Natural killer cell (primary cell): Measurements from ENCODE around the gene PTPN4. TPM values are rescaled to one million over a fixed set of nuclear protein-coding genes. Genes with fewer than 3 reads are reported as not detected.

Source experiments
- ATAC-seq, 3 donors: fragments of 150-1000 bp in 2 of 3; fragments of 200-7000 bp in 1 of 3; cut with Tn5 transposase; 1 replicate in 1 of 3; 2 replicates in 2 of 3; pipeline ENCODE4 v1.10.0; 2021; ENCODE audit warnings: mild to moderate bottlenecking in 2 of 3, moderate library complexity in 2 of 3
- DNase-seq, 2 donors: peaks; one replicate each; pipeline versions ENCODE4 v3.0.0 to v3.0.0-alpha.2; 2013 to 2021; ENCODE audit warnings: mixed read lengths in 1 of 2
- H3K27ac ChIP-seq: one replicate; pipeline ENCODE4 v1.5.1; 2013; ENCODE audit warnings: mild to moderate bottlenecking, low read length
- H3K27me3 ChIP-seq: one replicate; pipeline ENCODE4 v1.6.1; 2013; ENCODE audit warnings: low read length; ENCODE audit not compliant: control insufficient read depth, insufficient read depth
- H3K36me3 ChIP-seq: one replicate; pipeline ENCODE4 v1.6.1; 2013; ENCODE audit warnings: low read length; ENCODE audit not compliant: control insufficient read depth, insufficient read depth
- H3K4me1 ChIP-seq: one replicate; pipeline ENCODE4 v1.6.1; 2013; ENCODE audit warnings: low read length; ENCODE audit not compliant: control insufficient read depth, insufficient read depth
- H3K4me3 ChIP-seq: one replicate; pipeline ENCODE4 v1.5.1; 2013; ENCODE audit warnings: low read length
- H3K9me3 ChIP-seq: one replicate; pipeline ENCODE4 v1.6.1; 2013; ENCODE audit warnings: low read length; ENCODE audit not compliant: control insufficient read depth, insufficient read depth
- H3K27ac Mint-ChIP-seq, 2 donors: one replicate each; pipeline ENCODE4 v1.8.0; 2022; ENCODE audit warnings: mild to moderate bottlenecking in 2 of 2, mixed read lengths in 2 of 2, moderate library complexity in 1 of 2
- H3K27me3 Mint-ChIP-seq, 2 donors: one replicate each; pipeline ENCODE4 v1.8.0; 2022; ENCODE audit warnings: low read depth in 2 of 2, mixed read lengths in 2 of 2
- H3K36me3 Mint-ChIP-seq: one replicate; pipeline ENCODE4 v1.8.0; 2022; ENCODE audit warnings: mixed read lengths
- H3K4me1 Mint-ChIP-seq, 2 donors: one replicate each; pipeline ENCODE4 v1.8.0; 2022; ENCODE audit warnings: mixed read lengths in 2 of 2
- H3K4me3 Mint-ChIP-seq: one replicate; pipeline ENCODE4 v1.8.0; 2022; ENCODE audit warnings: mild to moderate bottlenecking, moderate library complexity, mixed read lengths
- H3K9me3 Mint-ChIP-seq, 2 donors: one replicate each; pipeline ENCODE4 v1.8.0; 2022; ENCODE audit warnings: mixed read lengths in 2 of 2
- WGBS: methylation state at CpG from one replicate; pipeline ENCODE4 v1.1.7; 2013; ENCODE audit warnings: missing lambda C conversion rate; ENCODE audit not compliant: insufficient coverage; 5-methylcytosine and 5-hydroxymethylcytosine counted together
- intact Hi-C: fragments of 100-400 bp; cut with micrococcal nuclease; formaldehyde crosslinking; loops from one replicate; pipeline ENCODE4 v1.14.2; 2022
- total RNA-seq, 4 donors: library from RNA; stranded (reverse); fragments of 120-200 nt in 1 of 4; gene quantifications; one replicate each; pipeline versions ENCODE4 v1.2.3 to v1.2.4, GENCODE V29; 2013 to 2022
- TF ChIP-seq, protein P1 (sequence below): fragments of 200-600 bp; IDR thresholded peaks from one replicate; pipeline ENCODE4 v1.8.0; 2022; ENCODE audit warnings: antibody characterized with exemption

PTPN4 gene
- total RNA-seq, 3 donors from 2014 or later (not counting 1 experiment from before 2014, with no cell fraction given): 265 to 347 (median 283) TPM

GRCh38 chr2:119735565-119735964 lies 24.2 kb upstream of the PTPN4 start:
- no peak overlapping the region for H3K4me3 ChIP-seq
- H3K4me1 ChIP-seq: peaks cover 3% of the 10 kb centered on the region
- H3K4me1 Mint-ChIP-seq: peaks cover 3 to 5% of the 10 kb centered on the region in 2 donors
- no peak overlapping the region for H3K27ac Mint-ChIP-seq
- no peak overlapping the region for H3K4me3 Mint-ChIP-seq
- peaks cover 0 to 5% of the 10 kb centered on the region in 2 donors for H3K27me3 Mint-ChIP-seq
- H3K9me3 Mint-ChIP-seq: no peaks in the 10 kb centered on the region
- no peak overlapping the region for H3K27ac ChIP-seq
- H3K36me3 ChIP-seq: no peaks in the 10 kb centered on the region
- DNase-seq (no peak), ATAC-seq (no peak)
- H3K9me3 ChIP-seq: no peaks in the 10 kb centered on the region
- WGBS: 94% methylated on average over 8 of the region's 8 CpGs
- TF ChIP-seq, protein P1, sequence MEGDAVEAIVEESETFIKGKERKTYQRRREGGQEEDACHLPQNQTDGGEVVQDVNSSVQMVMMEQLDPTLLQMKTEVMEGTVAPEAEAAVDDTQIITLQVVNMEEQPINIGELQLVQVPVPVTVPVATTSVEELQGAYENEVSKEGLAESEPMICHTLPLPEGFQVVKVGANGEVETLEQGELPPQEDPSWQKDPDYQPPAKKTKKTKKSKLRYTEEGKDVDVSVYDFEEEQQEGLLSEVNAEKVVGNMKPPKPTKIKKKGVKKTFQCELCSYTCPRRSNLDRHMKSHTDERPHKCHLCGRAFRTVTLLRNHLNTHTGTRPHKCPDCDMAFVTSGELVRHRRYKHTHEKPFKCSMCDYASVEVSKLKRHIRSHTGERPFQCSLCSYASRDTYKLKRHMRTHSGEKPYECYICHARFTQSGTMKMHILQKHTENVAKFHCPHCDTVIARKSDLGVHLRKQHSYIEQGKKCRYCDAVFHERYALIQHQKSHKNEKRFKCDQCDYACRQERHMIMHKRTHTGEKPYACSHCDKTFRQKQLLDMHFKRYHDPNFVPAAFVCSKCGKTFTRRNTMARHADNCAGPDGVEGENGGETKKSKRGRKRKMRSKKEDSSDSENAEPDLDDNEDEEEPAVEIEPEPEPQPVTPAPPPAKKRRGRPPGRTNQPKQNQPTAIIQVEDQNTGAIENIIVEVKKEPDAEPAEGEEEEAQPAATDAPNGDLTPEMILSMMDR: no peak
- intact Hi-C loops: no loop called here
- no peaks in the 10 kb centered on the region for H3K36me3 Mint-ChIP-seq
- H3K27me3 ChIP-seq: no peaks in the 10 kb centered on the region

- H3K36me3 Mint-ChIP-seq: no peaks in the 10 kb centered on the region
These were observed 23.7 kb upstream of the PTPN4 start for GRCh38 chr2:119736021-119736420.

GRCh38 chr2:119739580-119740255 lies 20.0 kb upstream of the PTPN4 start:
- H3K4me3 Mint-ChIP-seq: no peak overlapping the region
- intact Hi-C loops: no loop called here
- no peaks in the 10 kb centered on the region for H3K27me3 ChIP-seq
- H3K27me3 Mint-ChIP-seq: peaks cover 11 to 12% of the 10 kb centered on the region in 2 donors
- no peaks in the 10 kb centered on the region for H3K9me3 ChIP-seq
- TF ChIP-seq, protein P1: no peak
- no peaks in the 10 kb centered on the region for H3K36me3 ChIP-seq
- H3K4me1 Mint-ChIP-seq: peaks cover 3 to 5% of the 10 kb centered on the region in 2 donors
- ATAC-seq: no peak
- peaks cover 3% of the 10 kb centered on the region for H3K4me1 ChIP-seq
- H3K9me3 Mint-ChIP-seq: no peaks in the 10 kb centered on the region
- H3K4me3 ChIP-seq: no peak overlapping the region
- no peak for DNase-seq
- WGBS: 17% methylated on average over 3 of the region's 3 CpGs
- no peak overlapping the region for H3K27ac ChIP-seq
- H3K36me3 Mint-ChIP-seq: no peaks in the 10 kb centered on the region
- no peak overlapping the region for H3K27ac Mint-ChIP-seq

More at GRCh38 chr2:119736021-119736420, 23.7 kb upstream of the PTPN4 start:
- TF ChIP-seq, protein P1: no peak
- H3K27ac Mint-ChIP-seq: no peak overlapping the region
- peaks cover 3 to 5% of the 10 kb centered on the region in 2 donors for H3K4me1 Mint-ChIP-seq
- 83% methylated on average over 5 of the region's 5 CpGs for WGBS
- no peaks in the 10 kb centered on the region for H3K9me3 ChIP-seq
- H3K27me3 ChIP-seq: no peaks in the 10 kb centered on the region
- ATAC-seq (no peak), DNase-seq (no peak)
- H3K4me3 ChIP-seq: no peak overlapping the region
- no peak overlapping the region for H3K4me3 Mint-ChIP-seq
- peaks cover 0 to 5% of the 10 kb centered on the region in 2 donors for H3K27me3 Mint-ChIP-seq
- no peaks in the 10 kb centered on the region for H3K36me3 ChIP-seq
- no peaks in the 10 kb centered on the region for H3K9me3 Mint-ChIP-seq
- H3K27ac ChIP-seq: no peak overlapping the region
- H3K4me1 ChIP-seq: peaks cover 3% of the 10 kb centered on the region
- intact Hi-C loops: no loop called here

DNA sequence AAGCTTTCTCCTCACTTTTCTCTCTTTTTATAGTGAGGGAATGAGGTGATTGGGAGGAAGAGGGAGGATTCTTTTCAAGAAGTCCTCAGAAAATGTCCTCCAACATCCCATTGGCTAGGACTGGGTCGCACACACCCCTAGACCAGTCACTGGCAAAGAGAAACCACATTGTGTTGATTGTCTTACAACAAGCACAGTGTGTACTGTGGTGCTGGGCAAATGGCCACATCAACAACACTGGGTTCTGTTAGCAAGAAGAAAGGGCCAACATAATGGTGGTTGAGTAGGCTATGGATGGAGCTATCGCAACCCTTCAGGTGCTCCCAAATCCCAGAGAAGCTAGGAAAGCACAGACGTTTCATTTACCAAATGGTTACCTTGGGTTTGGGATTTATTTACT lies 18.7 kb upstream of the PTPN4 start:
- Mint-ChIP-seq H3K27ac (no peak overlapping the region), H3K36me3 (no peaks in the 10 kb centered on the region), H3K4me1 (peaks cover 3 to 5% of the 10 kb centered on the region in 2 donors), H3K27me3 (peaks cover 13 to 19% of the 10 kb centered on the region in 2 donors), H3K4me3 (no peak overlapping the region), H3K9me3 (no peaks in the 10 kb centered on the region)
- Histone ChIP-seq H3K4me3 (no peak overlapping the region), H3K9me3 (no peaks in the 10 kb centered on the region), H3K4me1 (peaks cover 3% of the 10 kb centered on the region), H3K27ac (no peak overlapping the region), H3K36me3 (no peaks in the 10 kb centered on the region), H3K27me3 (no peaks in the 10 kb centered on the region)
- 89% methylated on average over 3 of the region's 3 CpGs for WGBS
- TF ChIP-seq, protein P1: no peak
- no peak for ATAC-seq
- intact Hi-C loops: no loop called here
- DNase-seq: no peak
